Stimulated activated naive CD8-positive, alpha-beta T cell treated with anti-CD3 and anti-CD28 coated beads, Interleukin-15, amount 100 ng/mL, for 72 hours (primary cell): ENCODE measurements around the gene TEX38.

Experiments used
- ATAC-seq: fragments of 150-1000 bp; cut with Tn5 transposase; 2 replicates; pipeline ENCODE4 v1.10.0; 2021; ENCODE audit warnings: mild to moderate bottlenecking, moderate library complexity
- DNase-seq, 2 donors: peaks; one replicate each; pipeline ENCODE4 v3.0.0; 2021 to 2022
- H3K27ac Mint-ChIP-seq, 2 donors: one replicate each; pipeline ENCODE4 v1.8.0; 2022; ENCODE audit warnings: mild to moderate bottlenecking in 2 of 2, mixed read lengths in 2 of 2, moderate library complexity in 2 of 2
- H3K27me3 Mint-ChIP-seq: one replicate; pipeline ENCODE4 v1.8.0; 2022; ENCODE audit warnings: mixed read lengths
- H3K4me1 Mint-ChIP-seq: one replicate; pipeline ENCODE4 v1.8.0; 2022; ENCODE audit warnings: mild to moderate bottlenecking, mixed read lengths
- H3K4me3 Mint-ChIP-seq, 2 donors: one replicate each; pipeline ENCODE4 v1.8.0; 2022; ENCODE audit warnings: mild to moderate bottlenecking in 2 of 2, mixed read lengths in 2 of 2, moderate library complexity in 1 of 2
- H3K9me3 Mint-ChIP-seq, 2 donors: one replicate each; pipeline ENCODE4 v1.8.0; 2022; ENCODE audit warnings: mixed read lengths in 2 of 2

TEX38 gene

DNA sequence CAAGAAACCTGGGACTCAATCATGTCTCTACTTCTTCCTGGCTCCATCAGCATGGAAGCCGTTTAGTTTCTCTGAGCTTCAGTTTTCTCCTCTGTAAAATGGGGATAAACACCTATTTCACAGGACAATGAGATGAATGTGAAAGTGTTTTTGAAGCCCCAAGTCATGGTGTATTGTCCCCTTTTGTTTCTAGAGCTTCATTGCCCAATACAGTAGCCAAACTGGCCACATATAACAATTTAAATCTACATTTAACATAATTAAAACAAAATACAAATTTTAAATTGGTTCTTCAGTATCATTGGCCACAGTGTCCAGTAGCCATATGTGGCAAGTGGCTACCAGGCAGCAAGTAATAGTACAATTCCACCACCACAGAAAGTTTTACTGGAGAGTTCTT is 49.5 kb downstream of the TEX38 start:
- DNase-seq (no peak), ATAC-seq (no peak)
- Mint-ChIP-seq H3K27ac (no peak overlapping the region), H3K9me3 (no peaks in the 10 kb centered on the region), H3K4me1 (peaks cover 38% of the 10 kb centered on the region), H3K27me3 (peaks cover 13% of the 10 kb centered on the region), H3K4me3 (no peak overlapping the region)

DNA sequence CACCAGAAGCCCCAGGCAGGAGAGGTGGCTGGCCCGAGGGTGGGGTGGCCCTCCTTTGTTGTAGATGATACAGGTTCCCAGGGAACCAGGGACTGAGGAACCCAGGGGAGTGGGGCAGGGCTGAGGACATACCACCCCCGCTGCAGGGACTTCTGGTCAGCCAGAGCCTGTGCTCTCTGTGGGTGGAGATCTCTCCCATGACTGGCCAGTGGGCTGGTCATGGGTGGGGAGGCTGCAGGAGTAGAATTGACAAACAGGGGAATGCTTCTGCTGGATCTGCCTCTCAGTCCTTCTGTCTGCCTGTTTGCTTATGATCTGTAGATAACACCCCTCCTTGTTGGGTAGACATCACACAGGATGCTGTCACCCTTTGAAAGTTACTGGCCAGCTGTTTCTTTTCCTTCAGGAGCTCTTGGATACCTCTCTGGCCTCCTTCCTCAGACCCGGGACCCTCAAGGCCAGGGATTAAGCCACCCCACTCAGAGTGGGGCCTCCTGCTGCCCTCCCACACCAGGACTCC is 50.1 kb downstream of the TEX38 start:
- DNase-seq (no peak), ATAC-seq (no peak)
- H3K27ac Mint-ChIP-seq, result peak overlapping the region in 1 of 2 donors; percentile 49
- peaks cover 18% of the 10 kb centered on the region for H3K27me3 Mint-ChIP-seq
- H3K4me3 Mint-ChIP-seq, result no peak overlapping the region
- peaks cover 32% of the 10 kb centered on the region for H3K4me1 Mint-ChIP-seq
- H3K9me3 Mint-ChIP-seq, result no peaks in the 10 kb centered on the region
